Neutrophil (primary cell): ENCODE data around the gene PRKCE.
"Not testable (repeated sequence)": the region's sequence is repeated elsewhere in the genome, so short reads cannot be mapped to it uniquely, and the experiment has no call there.

Experiments used
- H3K27ac ChIP-seq: fragments of 200-600 bp; sonication (generic); 2 replicates; pipeline ENCODE4 v1.5.1; 2016; ENCODE audit warnings: mild to moderate bottlenecking, moderate library complexity
- H3K27me3 ChIP-seq: fragments of 200-600 bp; sonication (generic); 2 replicates; pipeline ENCODE4 v1.6.0; 2016; ENCODE audit warnings: mild to moderate bottlenecking
- H3K36me3 ChIP-seq: fragments of 200-600 bp; sonication (generic); 2 replicates; pipeline ENCODE4 v1.5.1; 2017
- H3K4me1 ChIP-seq, 2 experiments: fragments of 200-600 bp in 1 of 2; sonication (generic) in 1 of 2; 1 replicate in 1 of 2; 2 replicates in 1 of 2; pipeline versions ENCODE4 v1.5.1 to v1.6.1; 2013 to 2016; ENCODE audit warnings: low read depth in 1 of 2, low read length in 1 of 2, mild to moderate bottlenecking in 1 of 2, moderate library complexity in 1 of 2; ENCODE audit not compliant: control insufficient read depth in 1 of 2, insufficient read depth in 1 of 2
- H3K4me3 ChIP-seq, 2 experiments: fragments of 200-600 bp in 1 of 2; sonication (generic) in 1 of 2; 1 replicate in 1 of 2; 2 replicates in 1 of 2; pipeline ENCODE4 v1.5.1; 2013 to 2016; ENCODE audit warnings: low read depth in 1 of 2, low read length in 1 of 2, mild to moderate bottlenecking in 1 of 2, moderate library complexity in 1 of 2
- H3K9me3 ChIP-seq: fragments of 200-600 bp; sonication (generic); 2 replicates; pipeline ENCODE4 v1.5.1; 2016
- CTCF ChIP-seq: fragments of 200-600 bp; sonication (generic); IDR thresholded peaks from 2 replicates; pipeline ENCODE4 v1.5.1; 2016; ENCODE audit warnings: antibody characterized with exemption

PRKCE gene

GRCh38 chr2:45713136-45713535, 61.7 kb downstream of the PRKCE start:
- H3K27ac ChIP-seq = no peak overlapping the region
- no peaks in the 10 kb centered on the region for H3K27me3 ChIP-seq
- TF ChIP-seq CTCF = no peak
- H3K36me3 ChIP-seq = no peaks in the 10 kb centered on the region
- no peak overlapping the region for H3K4me3 ChIP-seq
- no peaks in the 10 kb centered on the region for H3K9me3 ChIP-seq
- no peaks in the 10 kb centered on the region for H3K4me1 ChIP-seq

GRCh38 chr2:45713591-45713990, 62.1 kb downstream of the PRKCE start:
- Histone ChIP-seq H3K27me3 (no peaks in the 10 kb centered on the region), H3K4me1 (no peaks in the 10 kb centered on the region), H3K27ac (no peak overlapping the region), H3K9me3 (no peaks in the 10 kb centered on the region), H3K36me3 (no peaks in the 10 kb centered on the region), H3K4me3 (no peak overlapping the region)
- no peak for TF ChIP-seq CTCF

- Histone ChIP-seq H3K36me3 (no peaks in the 10 kb centered on the region), H3K9me3 (no peaks in the 10 kb centered on the region), H3K27ac (no peak overlapping the region), H3K27me3 (no peaks in the 10 kb centered on the region), H3K4me3 (no peak overlapping the region), H3K4me1 (no peaks in the 10 kb centered on the region)
- no peak for TF ChIP-seq CTCF
These were observed 63.2 kb downstream of the PRKCE start for GRCh38 chr2:45714679-45715078.

- TF ChIP-seq CTCF = no peak
- no peaks in the 10 kb centered on the region for H3K36me3 ChIP-seq
- no peak overlapping the region for H3K4me3 ChIP-seq
- no peak overlapping the region for H3K27ac ChIP-seq
- no peaks in the 10 kb centered on the region for H3K27me3 ChIP-seq
- H3K9me3 ChIP-seq = no peaks in the 10 kb centered on the region
- H3K4me1 ChIP-seq = no peaks in the 10 kb centered on the region
These were observed 64.3 kb downstream of the PRKCE start for GRCh38 chr2:45715601-45716379.

- not testable (repeated sequence) for H3K9me3 ChIP-seq, H3K4me1 ChIP-seq, H3K27me3 ChIP-seq, H3K36me3 ChIP-seq, H3K27ac ChIP-seq, H3K4me3 ChIP-seq
These were observed 65.0 kb downstream of the PRKCE start for GRCh38 chr2:45716432-45716831.

GRCh38 chr2:45716915-45717314, 65.4 kb downstream of the PRKCE start:
- TF ChIP-seq CTCF = no peak
- Histone ChIP-seq H3K4me3 (no peak overlapping the region), H3K4me1 (no peaks in the 10 kb centered on the region)

More at GRCh38 chr2:45716915-45717314, 65.4 kb downstream of the PRKCE start:
- Histone ChIP-seq H3K27me3 (no peaks in the 10 kb centered on the region), H3K36me3 (no peaks in the 10 kb centered on the region), H3K9me3 (no peaks in the 10 kb centered on the region), H3K27ac (no peak overlapping the region)
